ENCODE measurements around the gene ATP10A.
"Not testable (repeated sequence)": the region's sequence is repeated elsewhere in the genome, so short reads cannot be mapped to it uniquely, and the experiment has no call there.

The ATP10A gene

DNA sequence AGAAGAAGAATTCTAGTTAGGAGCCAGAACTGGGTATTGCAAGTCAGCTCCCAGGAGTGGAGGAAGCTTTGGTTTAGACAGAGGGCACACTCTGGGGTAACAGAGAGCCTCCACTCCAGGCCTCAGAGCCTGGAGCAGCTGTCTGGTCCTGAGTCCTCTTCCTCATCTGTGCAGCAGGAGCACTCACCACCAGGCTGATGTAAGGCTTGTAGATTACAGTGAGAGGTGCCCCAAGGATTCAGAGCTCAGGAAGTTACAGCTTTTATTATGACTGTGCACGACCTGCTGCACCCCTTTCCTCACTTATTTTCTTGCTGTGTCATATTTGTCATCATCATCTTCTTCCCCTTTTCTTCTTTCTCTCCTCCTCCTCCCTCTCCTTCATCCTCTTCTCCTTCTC is 210.4 kb downstream of the ATP10A start:
- no peak for DNase-seq
- TF ChIP-seq POLR2A (IDR thresholded peaks at IDR 0.05; ENCODE audit: low read length) (no peak), GATA1 (IDR thresholded peaks at IDR 0.05; ENCODE audit: low read depth, low read length) (no peak)

- TF ChIP-seq POLR2A (IDR thresholded peaks at IDR 0.05; ENCODE audit: low read length): no peak
- TF ChIP-seq GATA1 (IDR thresholded peaks at IDR 0.05; ENCODE audit: low read depth, low read length): no peak
- DNase-seq: no peak
Observed at GRCh38 chr15:25649390-25649789, 213.7 kb downstream of the ATP10A start.

DNA sequence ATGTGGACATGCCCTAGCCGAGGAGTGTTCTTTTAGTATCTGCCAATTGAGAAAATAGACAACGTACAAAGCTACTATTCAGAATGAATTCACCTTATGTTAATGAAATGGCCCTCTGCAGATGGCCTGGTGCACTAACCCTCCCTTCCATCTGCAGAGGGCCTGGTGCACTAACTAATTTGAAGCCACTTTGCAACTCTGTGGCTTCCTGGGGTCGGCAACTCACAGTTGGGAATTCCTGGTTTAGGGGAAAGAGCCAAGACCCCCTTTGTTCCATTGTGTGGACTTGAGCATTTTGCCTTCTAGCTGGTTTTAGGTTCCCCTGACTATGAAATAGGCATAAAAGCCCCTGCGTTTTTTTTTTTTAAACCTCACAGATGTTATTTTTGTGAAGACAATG is 220.0 kb downstream of the ATP10A start:
- no peak for TF ChIP-seq GATA1 (IDR thresholded peaks at IDR 0.05; ENCODE audit: low read depth, low read length)
- no peak for TF ChIP-seq POLR2A (IDR thresholded peaks at IDR 0.05; ENCODE audit: low read length)
- no peak for DNase-seq

DNA sequence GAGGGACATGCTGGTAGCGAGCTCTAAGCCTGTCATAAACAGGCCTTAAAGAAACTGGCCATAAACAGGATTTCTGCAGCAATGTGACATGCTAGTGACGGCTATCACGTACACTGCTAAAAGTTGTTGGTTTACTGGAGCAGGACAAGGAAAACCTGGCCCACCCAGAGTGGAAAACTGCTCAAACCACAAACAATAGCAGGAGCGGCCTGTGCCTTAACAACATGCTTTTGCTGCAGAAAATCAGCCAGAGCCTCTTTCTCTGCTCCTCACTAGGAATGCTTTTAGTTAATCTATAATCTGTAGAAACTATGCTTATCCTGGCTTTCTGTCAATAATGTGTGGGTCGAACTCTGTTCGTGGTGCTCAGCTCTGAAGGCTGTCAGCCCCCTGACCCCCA is 221.4 kb downstream of the ATP10A start:
- TF ChIP-seq GATA1 (IDR thresholded peaks at IDR 0.05; ENCODE audit: low read depth, low read length): no peak
- TF ChIP-seq POLR2A (IDR thresholded peaks at IDR 0.05; ENCODE audit: low read length): no peak
- DNase-seq: no peak

DNA sequence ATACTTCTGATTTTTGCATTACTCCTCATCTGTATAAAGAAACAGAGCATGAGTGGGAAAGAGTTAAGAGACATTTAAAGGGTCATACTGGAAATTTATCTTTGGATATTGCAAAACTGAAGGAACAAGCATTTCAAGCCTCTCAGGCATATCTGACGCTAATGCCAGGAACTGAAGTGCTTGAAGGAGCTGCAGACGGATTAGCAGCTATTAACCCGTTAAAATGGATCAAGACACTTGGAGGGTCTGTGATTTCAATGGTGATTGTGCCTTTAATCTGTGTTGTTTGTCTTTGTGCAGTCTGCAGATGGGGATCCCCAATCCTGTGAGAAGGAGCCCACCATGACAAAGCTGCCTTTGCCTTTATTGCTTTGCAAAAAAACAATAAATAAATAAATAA is 221.8 kb downstream of the ATP10A start:
- DNase-seq: no peak
- TF ChIP-seq GATA1 (IDR thresholded peaks at IDR 0.05; ENCODE audit: low read depth, low read length): no peak
- TF ChIP-seq POLR2A (IDR thresholded peaks at IDR 0.05; ENCODE audit: low read length): no peak

DNA sequence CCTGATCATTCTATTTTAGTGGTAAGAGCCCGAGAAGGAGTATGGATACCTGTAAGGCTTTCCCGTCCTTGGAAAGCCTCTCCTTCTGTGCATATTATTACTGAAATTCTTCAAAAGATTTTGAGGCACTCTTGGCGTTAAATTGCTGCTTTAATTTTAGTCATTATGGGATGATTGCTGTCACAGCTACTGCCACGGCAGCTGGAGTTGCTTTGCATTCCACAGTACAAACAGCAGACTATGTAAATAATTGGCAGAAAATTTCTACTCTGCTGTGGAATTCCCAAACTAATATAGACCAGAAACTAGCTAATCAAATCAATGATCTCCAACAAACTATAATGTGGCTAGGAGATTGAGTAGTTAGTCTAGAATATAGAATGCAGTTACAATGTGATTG is 222.2 kb downstream of the ATP10A start:
- not testable (repeated sequence) for DNase-seq

GRCh38 chr15:25640381-25640780 is 222.7 kb downstream of the ATP10A start:
- no peak for TF ChIP-seq POLR2A (IDR thresholded peaks at IDR 0.05; ENCODE audit: low read length)
- no peak for TF ChIP-seq GATA1 (IDR thresholded peaks at IDR 0.05; ENCODE audit: low read depth, low read length)
- DNase-seq: no peak

- not testable (repeated sequence) for DNase-seq
Observed at GRCh38 chr15:25636486-25636885, 226.6 kb downstream of the ATP10A start.

GRCh38 chr15:25635191-25635590 is 227.9 kb downstream of the ATP10A start:
- no peak for TF ChIP-seq GATA1 (IDR thresholded peaks at IDR 0.05; ENCODE audit: low read depth, low read length)
- no peak for TF ChIP-seq POLR2A (IDR thresholded peaks at IDR 0.05; ENCODE audit: low read length)
- DNase-seq: no peak

DNA sequence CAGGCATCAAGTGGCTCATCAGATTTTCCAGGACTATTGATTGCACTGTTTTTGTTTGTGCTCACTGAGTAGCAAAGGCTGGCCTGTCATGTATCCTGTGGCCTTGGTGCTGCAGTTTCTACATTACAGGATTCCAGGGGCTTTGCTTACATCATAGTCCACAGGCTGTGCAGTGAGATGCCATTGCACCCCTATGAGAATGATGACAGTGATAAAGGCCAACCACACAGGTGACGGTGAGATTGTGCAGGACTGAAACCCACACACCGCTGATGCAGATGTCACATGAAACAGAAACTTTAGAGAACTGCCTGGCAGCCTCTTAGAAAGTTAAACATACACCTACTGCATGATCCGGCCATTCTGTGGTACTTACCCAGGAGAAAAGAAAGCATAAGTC is 229.3 kb downstream of the ATP10A start:
- no peak for DNase-seq
- TF ChIP-seq GATA1 (IDR thresholded peaks at IDR 0.05; ENCODE audit: low read depth, low read length): no peak
- no peak for TF ChIP-seq POLR2A (IDR thresholded peaks at IDR 0.05; ENCODE audit: low read length)

- DNase-seq: no peak
- TF ChIP-seq POLR2A (IDR thresholded peaks at IDR 0.05; ENCODE audit: low read length) (no peak), GATA1 (IDR thresholded peaks at IDR 0.05; ENCODE audit: low read depth, low read length) (no peak)
Observed at GRCh38 chr15:25631971-25632370, 231.2 kb downstream of the ATP10A start.

Data from erythroblast (primary cell).